Endothelial cell of umbilical vein (primary cell): ENCODE data around the gene MACF1. TPM values are rescaled to one million over a fixed set of nuclear protein-coding genes. Genes with fewer than 3 reads are reported as not detected.

Experiments used
- BruUV-seq: library from RNA; stranded (reverse); fragments of 400-500 nt; replicated peaks from 2 replicates; lab custom pipeline; 2021; lab: Mats Ljungman, UMichigan
- CTCF ChIA-PET: fragments of 300-600, 350-600 bp; sonication (Branson Sonifier 250); formaldehyde crosslinking; loops from one replicate; lab custom pipeline; 2021; ENCODE audit warnings: antibody characterized with exemption, inconsistent platforms; lab: Charles Lee
- POLR2A ChIA-PET: fragments of 300-600, 350-600 bp; sonication (Branson Sonifier 250); formaldehyde crosslinking; loops from one replicate; lab custom pipeline; 2021; ENCODE audit warnings: antibody characterized with exemption, inconsistent platforms; lab: Charles Lee
- DNase-seq: peaks from one replicate; pipeline ENCODE4 v3.0.0-alpha.2; 2011; ENCODE audit warnings: low read depth, low spot score
- FAIRE-seq: peaks from 2 replicates; lab custom pipeline; 2011; peaks lifted over from hg19 to GRCh38; lab: Jason Lieb, UNC
- H2AFZ ChIP-seq: 2 replicates; pipeline ENCODE4 v1.6.0; 2012; ENCODE audit warnings: low read depth, low read length, control low read depth, inconsistent platforms
- H3K27ac ChIP-seq: 2 replicates; pipeline ENCODE4 v1.5.1; 2011; ENCODE audit warnings: low read depth, mild to moderate bottlenecking, control low read depth, low read length, moderate library complexity; ENCODE audit not compliant: insufficient read depth
- H3K27me3 ChIP-seq, 2 experiments: 2 replicates each; pipeline versions ENCODE4 v1.6.0 to v1.6.1; 2011; ENCODE audit warnings: low read length in 2 of 2, mixed read lengths in 1 of 2; ENCODE audit not compliant: control insufficient read depth in 2 of 2, insufficient read depth in 2 of 2
- H3K36me3 ChIP-seq, 2 experiments: 2 replicates in 1 of 2; 3 replicates in 1 of 2; pipeline ENCODE4 v1.5.1; 2011; ENCODE audit warnings: low read length in 2 of 2, mild to moderate bottlenecking in 1 of 2, moderate library complexity in 1 of 2; ENCODE audit not compliant: control insufficient read depth in 2 of 2, insufficient read depth in 2 of 2; ENCODE audit errors: extremely low read depth in 1 of 2
- H3K4me1 ChIP-seq: 3 replicates; pipeline ENCODE4 v1.5.1; 2011; ENCODE audit warnings: mild to moderate bottlenecking, low read length; ENCODE audit not compliant: control insufficient read depth, insufficient read depth; ENCODE audit errors: extremely low read depth
- H3K4me2 ChIP-seq: 2 replicates; pipeline ENCODE4 v1.6.1; 2011; ENCODE audit warnings: low read length, control low read depth, mixed read lengths; ENCODE audit not compliant: insufficient read depth
- H3K4me3 ChIP-seq, 3 experiments: fragments of 200-600 bp in 1 of 3; sonication (generic), shearing (Covaris generic) in 1 of 3; replicated peaks in 1 of 3; 2 replicates each; pipeline ENCODE4 v1.5.1; 2011 to 2016; ENCODE audit warnings: control low read depth in 3 of 3, low read length in 3 of 3, mild to moderate bottlenecking in 2 of 3, inconsistent platforms in 1 of 3, low read depth in 1 of 3, moderate library complexity in 1 of 3; ENCODE audit not compliant: insufficient read depth in 1 of 3
- H3K79me2 ChIP-seq: 2 replicates; pipeline ENCODE4 v1.6.0; 2012; ENCODE audit warnings: low read length, inconsistent platforms; ENCODE audit not compliant: control insufficient read depth, insufficient read depth
- H3K9ac ChIP-seq: replicated peaks from 2 replicates; pipeline ENCODE3; 2011; ENCODE audit warnings: low read length, control low read depth; ENCODE audit not compliant: insufficient read depth; ENCODE audit errors: extremely low read depth
- H3K9me1 ChIP-seq: replicated peaks from 3 replicates; pipeline ENCODE4 v1.6.0; 2011; ENCODE audit warnings: mild to moderate bottlenecking, low read length; ENCODE audit not compliant: control insufficient read depth, insufficient read depth; ENCODE audit errors: extremely low read depth
- H3K9me3 ChIP-seq: replicated peaks from 2 replicates; pipeline ENCODE4 v1.5.1; 2012; ENCODE audit warnings: low read length, inconsistent platforms; ENCODE audit not compliant: control insufficient read depth, insufficient read depth
- H4K20me1 ChIP-seq: replicated peaks from 2 replicates; pipeline ENCODE3; 2011; ENCODE audit warnings: mild to moderate bottlenecking, low read length; ENCODE audit not compliant: control insufficient read depth, insufficient read depth; ENCODE audit errors: extremely low read depth
- CTCF ChIP-seq, 2 donors: IDR thresholded peaks; 1 replicate in 1 of 2; 2 replicates in 1 of 2; pipeline ENCODE4 v1.5.1; 2011; ENCODE audit warnings: low read length in 2 of 2, mild to moderate bottlenecking in 2 of 2, moderate library complexity in 2 of 2, control low read depth in 1 of 2, inconsistent platforms in 1 of 2, low read depth in 1 of 2; ENCODE audit not compliant: insufficient read depth in 1 of 2; ENCODE audit errors: extremely low read depth in 1 of 2
- EZH2 ChIP-seq: IDR thresholded peaks from 2 replicates; pipeline ENCODE4 v1.6.1; 2012; ENCODE audit warnings: borderline replicate concordance, low read depth, mild to moderate bottlenecking, moderate library complexity, low read length, inconsistent platforms; ENCODE audit not compliant: severe bottlenecking
- FOS ChIP-seq: IDR thresholded peaks from 2 replicates; pipeline ENCODE4 v1.6.1; 2011; ENCODE audit warnings: mild to moderate bottlenecking, low read length, moderate library complexity, borderline replicate concordance; ENCODE audit not compliant: insufficient read depth
- GATA2 ChIP-seq: IDR thresholded peaks from 2 replicates; pipeline ENCODE4 v1.7.0; 2011; ENCODE audit warnings: low read depth, mild to moderate bottlenecking, moderate library complexity, mixed read lengths, low read length; ENCODE audit not compliant: insufficient read length, insufficient read depth
- JUN ChIP-seq: IDR thresholded peaks from 2 replicates; pipeline ENCODE4 v1.6.1; 2011; ENCODE audit warnings: borderline replicate concordance, low read depth; ENCODE audit not compliant: insufficient read length, insufficient read depth
- MYC ChIP-seq: IDR thresholded peaks from one replicate; pipeline ENCODE4 v1.6.1; 2011; ENCODE audit warnings: mild to moderate bottlenecking, low read depth, low read length
- POLR2A ChIP-seq: IDR thresholded peaks from 2 replicates; pipeline ENCODE4 v1.6.1; 2012; ENCODE audit warnings: low read depth, mild to moderate bottlenecking, control low read depth, low read length
- POLR2AphosphoS5 ChIP-seq: IDR thresholded peaks from 2 replicates; pipeline ENCODE4 v1.6.1; 2012; ENCODE audit warnings: low read depth, mild to moderate bottlenecking, control low read depth, low read length, moderate library complexity; ENCODE audit not compliant: insufficient read depth
- dilution Hi-C: fragments of 300-500 bp; cut with MboI; formaldehyde crosslinking; loops from one replicate; pipeline ENCODE4 v1.15.0; 2019; ENCODE audit warnings: low sequenced_read_pairs; ENCODE audit not compliant: extremely low pct_ligation_motif_present
- intact Hi-C: fragments of 100-400 bp; cut with micrococcal nuclease; formaldehyde crosslinking; loops from one replicate; pipeline ENCODE4 v1.10.0; 2022
- polyA plus RNA-seq, 4 experiments: library from polyadenylated mRNA; depleted of rRNA in 3 of 4; stranded (reverse) in 3 of 4; unstranded in 1 of 4; fragments of >200 nt; gene quantifications; 2 replicates each; pipeline versions ENCODE4 v1.2.1 to v1.2.3, GENCODE V29; 2011 to 2012; ENCODE audit warnings: missing spikeins in 1 of 4
- total RNA-seq: library from RNA; stranded (reverse); gene quantifications from 2 replicates; pipeline ENCODE4 v1.2.3, GENCODE V29; 2021
- TF ChIP-seq, protein P1 (sequence below): IDR thresholded peaks from 2 replicates; pipeline ENCODE4 v1.6.1; 2011; ENCODE audit not compliant: insufficient read depth, insufficient read length

MACF1 gene
- total and polyA plus RNA-seq, 2 donors (not counting 3 experiments of a cell fraction or from before 2014, with no cell fraction given): 122 to 587 TPM

- Histone ChIP-seq H3K4me1 (no peaks in the 10 kb centered on the region), H3K9me3 (no peaks in the 10 kb centered on the region), H3K4me2 (no peak overlapping the region), H3K36me3 (peaks cover 52 to 56% of the 10 kb centered on the region in 2 experiments), H2AFZ (no peak overlapping the region), H3K4me3 (no peak overlapping the region), H3K27me3 (no peaks in the 10 kb centered on the region), H3K9me1 (no peaks in the 10 kb centered on the region), H3K27ac (no peak overlapping the region), H3K79me2 (no peaks in the 10 kb centered on the region), H3K9ac (no peak overlapping the region), H4K20me1 (no peaks in the 10 kb centered on the region)
- TF ChIP-seq GATA2 (no peak), CTCF (IDR thresholded peaks at IDR 0.05; ENCODE audit: extremely low read depth in 1 of 2, insufficient read depth in 1 of 2, low read depth in 1 of 2, low read length in 2 of 2) (no peak), FOS (no peak), EZH2 (no peak), POLR2A (no peak), JUN (no peak), MYC (no peak), POLR2AphosphoS5 (no peak)
- TF ChIP-seq, protein P1, sequence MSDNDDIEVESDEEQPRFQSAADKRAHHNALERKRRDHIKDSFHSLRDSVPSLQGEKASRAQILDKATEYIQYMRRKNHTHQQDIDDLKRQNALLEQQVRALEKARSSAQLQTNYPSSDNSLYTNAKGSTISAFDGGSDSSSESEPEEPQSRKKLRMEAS: no peak
- no peak for DNase-seq
- intact Hi-C loops (no loop called here), dilution Hi-C loops (no loop called here)
- CTCF ChIA-PET: interaction anchor here (0.8 to 1.5 kb wide), 2 partner anchors 86 to 226 kb away, joined by 3 to 5 read pairs; no protein-coding TSS in a partner anchor
- no TSS peak for BruUV-seq
- POLR2A ChIA-PET: no interaction called here
- FAIRE-seq: no peak
Observed at GRCh38 chr1:39324888-39325287, 120.4 kb downstream of the MACF1 start.
